H1 (cell line): ENCODE results near the gene PNMA6E. TPM values are rescaled to one million over a fixed set of nuclear protein-coding genes. Genes with fewer than 3 reads are reported as not detected.

Experiments
- CTCF ChIA-PET: fragments of 300-600 bp; sonication (Branson Sonifier 250); formaldehyde crosslinking; loops from one replicate; lab custom pipeline; 2021; ENCODE audit not compliant: partially characterized antibody; lab: Charles Lee
- POLR2A ChIA-PET: fragments of 300-600 bp; sonication (Branson Sonifier 250); formaldehyde crosslinking; loops from one replicate; lab custom pipeline; 2021; ENCODE audit warnings: inconsistent platforms; ENCODE audit not compliant: partially characterized antibody; lab: Charles Lee
- DNase-seq, 2 experiments: peaks; one replicate each; pipeline versions ENCODE4 v3.0.0 to v3.0.0-alpha.2; 2010 to 2022; ENCODE audit warnings: low spot score in 2 of 2, low read depth in 1 of 2, mixed read lengths in 1 of 2
- FAIRE-seq: peaks from 2 replicates; lab custom pipeline; 2011; peaks lifted over from hg19 to GRCh38; lab: Jason Lieb, UNC
- H2AFZ ChIP-seq: 2 replicates; pipeline ENCODE4 v1.8.1; 2012; ENCODE audit warnings: low read length, inconsistent platforms
- H2AK5ac ChIP-seq: 2 replicates; pipeline ENCODE4 v1.6.1; 2013; ENCODE audit warnings: low read depth, low read length
- H2BK120ac ChIP-seq: replicated peaks from 2 replicates; pipeline ENCODE3; 2013; ENCODE audit warnings: low read depth, low read length, inconsistent platforms
- H2BK12ac ChIP-seq: 2 replicates; pipeline ENCODE4 v1.6.1; 2013; ENCODE audit warnings: low read depth, low read length
- H2BK15ac ChIP-seq: 2 replicates; pipeline ENCODE4 v1.6.1; 2013; ENCODE audit warnings: low read length
- H2BK20ac ChIP-seq: 2 replicates; pipeline ENCODE4 v1.6.1; 2013; ENCODE audit warnings: low read length
- H2BK5ac ChIP-seq: 2 replicates; pipeline ENCODE4 v1.6.1; 2013; ENCODE audit warnings: low read depth, low read length
- H3K14ac ChIP-seq: 2 replicates; pipeline ENCODE4 v1.6.1; 2013; ENCODE audit warnings: inconsistent platforms; ENCODE audit not compliant: insufficient read length
- H3K18ac ChIP-seq: 2 replicates; pipeline ENCODE4 v1.6.1; 2013; ENCODE audit warnings: low read length; ENCODE audit errors: extremely low read depth
- H3K23ac ChIP-seq: 2 replicates; pipeline ENCODE4 v1.6.1; 2013; ENCODE audit warnings: inconsistent platforms; ENCODE audit not compliant: insufficient read length
- H3K23me2 ChIP-seq: 2 replicates; pipeline ENCODE4 v1.6.1; 2013; ENCODE audit warnings: low read depth, low read length
- H3K27ac ChIP-seq: 2 replicates; pipeline ENCODE4 v1.6.1; 2011; ENCODE audit warnings: low read depth, low read length, inconsistent platforms
- H3K27me3 ChIP-seq, 4 experiments: replicated peaks in 1 of 4; 1 replicate in 1 of 4; 2 replicates in 3 of 4; pipeline versions ENCODE4 v1.6.1 to v1.8.1; 2011 to 2013; ENCODE audit warnings: low read length in 3 of 4, mild to moderate bottlenecking in 3 of 4, inconsistent platforms in 2 of 4, mixed read lengths in 2 of 4, moderate library complexity in 1 of 4; ENCODE audit not compliant: control insufficient read depth in 3 of 4, insufficient read depth in 3 of 4; ENCODE audit errors: extremely low read depth in 1 of 4
- H3K36me3 ChIP-seq, 4 experiments: 2 replicates each; pipeline versions ENCODE4 v1.6.1 to v1.8.1; 2011 to 2013; ENCODE audit warnings: mild to moderate bottlenecking in 4 of 4, low read length in 3 of 4, moderate library complexity in 2 of 4, control low read depth in 1 of 4, inconsistent platforms in 1 of 4; ENCODE audit not compliant: insufficient read depth in 4 of 4, control insufficient read depth in 2 of 4
- H3K4ac ChIP-seq: replicated peaks from 2 replicates; pipeline ENCODE3; 2013; ENCODE audit warnings: low read length, low read depth, mixed read lengths, inconsistent platforms; ENCODE audit not compliant: insufficient read length
- H3K4me1 ChIP-seq, 4 experiments: replicated peaks in 1 of 4; 1 replicate in 1 of 4; 2 replicates in 3 of 4; pipeline versions ENCODE4 v1.6.1 to v1.8.1; 2011 to 2013; ENCODE audit warnings: low read length in 3 of 4, inconsistent platforms in 2 of 4, mixed read lengths in 1 of 4; ENCODE audit not compliant: insufficient read depth in 4 of 4, control insufficient read depth in 3 of 4
- H3K4me2 ChIP-seq, 2 experiments: 2 replicates each; pipeline versions ENCODE4 v1.6.1 to v1.8.1; 2011 to 2013; ENCODE audit warnings: low read depth in 2 of 2, low read length in 2 of 2, control low read depth in 1 of 2, inconsistent platforms in 1 of 2, mild to moderate bottlenecking in 1 of 2; ENCODE audit not compliant: insufficient read depth in 1 of 2
- H3K4me3 ChIP-seq, 4 experiments: fragments of 200-600, 300-600 bp in 1 of 4; sonication (generic), shearing (Covaris generic), sonication (Bioruptor Twin) in 1 of 4; 2 replicates each; pipeline versions ENCODE4 v1.5.1 to v1.8.1; 2011 to 2016; ENCODE audit warnings: low read length in 4 of 4, low read depth in 3 of 4, control low read depth in 2 of 4, inconsistent platforms in 2 of 4, mild to moderate bottlenecking in 2 of 4, mixed read lengths in 1 of 4, moderate library complexity in 1 of 4; ENCODE audit not compliant: insufficient read depth in 2 of 4; ENCODE audit errors: extremely low read depth in 1 of 4
- H3K56ac ChIP-seq: replicated peaks from 2 replicates; pipeline ENCODE3; 2013; ENCODE audit warnings: low read depth, mild to moderate bottlenecking, mixed read lengths, low read length, inconsistent platforms; ENCODE audit not compliant: insufficient read length
- H3K79me1 ChIP-seq: 2 replicates; pipeline ENCODE4 v1.6.1; 2013; ENCODE audit warnings: low read depth, low read length, control low read depth
- H3K79me2 ChIP-seq, 2 experiments: 2 replicates each; pipeline versions ENCODE4 v1.6.1 to v1.8.1; 2012 to 2013; ENCODE audit warnings: low read length in 2 of 2, mild to moderate bottlenecking in 2 of 2, inconsistent platforms in 1 of 2; ENCODE audit not compliant: insufficient read depth in 2 of 2, control insufficient read depth in 1 of 2
- H3K9ac ChIP-seq, 4 experiments: replicated peaks in 1 of 4; 1 replicate in 1 of 4; 2 replicates in 3 of 4; pipeline versions ENCODE4 v1.6.1 to v1.8.1; 2011 to 2013; ENCODE audit warnings: low read depth in 3 of 4, low read length in 3 of 4, control low read depth in 2 of 4, mild to moderate bottlenecking in 2 of 4, moderate library complexity in 2 of 4, inconsistent platforms in 1 of 4; ENCODE audit errors: extremely low read depth in 1 of 4
- H3K9me3 ChIP-seq, 2 experiments: 2 replicates each; pipeline versions ENCODE4 v1.6.1 to v1.8.1; 2012 to 2013; ENCODE audit warnings: mild to moderate bottlenecking in 2 of 2, moderate library complexity in 2 of 2, control low read depth in 1 of 2, inconsistent platforms in 1 of 2, low read depth in 1 of 2, low read length in 1 of 2, mixed read lengths in 1 of 2; ENCODE audit not compliant: insufficient read depth in 2 of 2
- H4K20me1 ChIP-seq, 2 experiments: replicated peaks in 1 of 2; 2 replicates each; pipeline versions ENCODE3 to v1.8.1; 2011 to 2013; ENCODE audit warnings: inconsistent platforms in 2 of 2, low read length in 2 of 2, mild to moderate bottlenecking in 1 of 2; ENCODE audit not compliant: insufficient read depth in 2 of 2, control insufficient read depth in 1 of 2
- H4K5ac ChIP-seq: 2 replicates; pipeline ENCODE4 v1.6.1; 2013; ENCODE audit warnings: low read length, low read depth, mixed read lengths, inconsistent platforms; ENCODE audit not compliant: insufficient read length
- H4K8ac ChIP-seq: 2 replicates; pipeline ENCODE4 v1.8.0; 2013; ENCODE audit warnings: mild to moderate bottlenecking, moderate library complexity, low read length, inconsistent platforms; ENCODE audit not compliant: insufficient read depth; ENCODE audit errors: extremely low read depth
- H4K91ac ChIP-seq: replicated peaks from 2 replicates; pipeline ENCODE3; 2013; ENCODE audit warnings: low read length, mixed read lengths, inconsistent platforms; ENCODE audit not compliant: insufficient read length
- ATF2 ChIP-seq: IDR thresholded peaks from 2 replicates; pipeline ENCODE4 v1.6.1; 2012; ENCODE audit warnings: low read length, inconsistent platforms
- BRCA1 ChIP-seq: IDR thresholded peaks from 2 replicates; pipeline ENCODE4 v1.6.1; 2012; ENCODE audit warnings: low read depth, low read length, improper control_type of control experiment
- EP300 ChIP-seq, 2 experiments: IDR thresholded peaks; 1 replicate in 1 of 2; 2 replicates in 1 of 2; pipeline ENCODE4 v1.6.1; 2011 to 2012; ENCODE audit warnings: low read depth in 2 of 2, low read length in 2 of 2, mild to moderate bottlenecking in 2 of 2, borderline replicate concordance in 1 of 2, inconsistent platforms in 1 of 2, moderate library complexity in 1 of 2
- GABPA ChIP-seq: IDR thresholded peaks from 2 replicates; pipeline ENCODE4 v1.6.1; 2011; ENCODE audit warnings: mild to moderate bottlenecking, low read length, moderate library complexity, borderline replicate concordance; ENCODE audit not compliant: insufficient read depth
- MAX ChIP-seq: IDR thresholded peaks from 2 replicates; pipeline ENCODE4 v1.6.1; 2012; ENCODE audit warnings: inconsistent platforms
- PHF8 ChIP-seq: fragments of 200-600 bp; sonication (generic); conservative IDR thresholded peaks from 2 replicates; pipeline ENCODE4 v1.7.1; 2012; ENCODE audit warnings: low read depth, mild to moderate bottlenecking, inconsistent platforms, low read length, moderate library complexity
- ZNF274 ChIP-seq: IDR thresholded peaks from 2 replicates; pipeline ENCODE4 v1.7.0; 2012; ENCODE audit warnings: low read length, borderline replicate concordance; ENCODE audit errors: extremely low read depth
- WGBS, 2 experiments: shearing (Covaris generic) in 1 of 2; methylation state at CpG; one replicate each; pipeline versions ENCODE4 v1.1.6 to v1.1.7; 2013 to 2015; ENCODE audit warnings: low lambda C conversion rate in 2 of 2, mixed read lengths in 2 of 2, inconsistent platforms in 1 of 2, low coverage in 1 of 2, missing lambda C conversion rate in 1 of 2; ENCODE audit not compliant: insufficient replicate concordance in 2 of 2, insufficient coverage in 1 of 2, insufficient read length in 1 of 2; ENCODE audit errors: extremely low coverage in 1 of 2, missing lambda C conversion rate in 1 of 2; 5-methylcytosine and 5-hydroxymethylcytosine counted together
- polyA plus RNA-seq, 7 experiments: library from polyadenylated mRNA; depleted of rRNA in 3 of 7; stranded (reverse) in 5 of 7; unstranded in 2 of 7; fragments of >200 nt in 5 of 7; fragments of 200-250 nt in 2 of 7; gene quantifications; 1 replicate in 5 of 7; 2 replicates in 1 of 7; 4 replicates in 1 of 7; pipeline versions ENCODE4 v1.2.1 to v1.2.3, GENCODE V29; 2011 to 2013; ENCODE audit warnings: missing spikeins in 2 of 7, mixed read lengths in 2 of 7
- total RNA-seq: library from RNA; stranded (reverse); fragmentation: NEBNext Ultra II Directional; extraction: Animal tissue kit (Norgen Biotek cat#: 25700); gene quantifications from 2 replicates; pipeline ENCODE4 v1.2.1, GENCODE V29; 2021

PNMA6E gene
- total and polyA plus RNA-seq, 2 of the 8 experiments (the other 6 are each of a cell fraction or from before 2014, with no cell fraction given) = not detected

- no peak overlapping the region for H4K8ac ChIP-seq
- H3K27me3 ChIP-seq = no peaks in the 10 kb centered on the region
- no peak overlapping the region for H3K14ac ChIP-seq
- no peak overlapping the region for H3K4ac ChIP-seq
- no peak overlapping the region for H3K27ac ChIP-seq
- no peak overlapping the region for H2BK120ac ChIP-seq
- H2BK20ac ChIP-seq = no peak overlapping the region
- no peaks in the 10 kb centered on the region for H4K20me1 ChIP-seq
- no peaks in the 10 kb centered on the region for H3K9me3 ChIP-seq
- no peaks in the 10 kb centered on the region for H3K23me2 ChIP-seq
- no peak overlapping the region for H3K18ac ChIP-seq
- no peak overlapping the region for H3K9ac ChIP-seq
- H2BK12ac ChIP-seq = no peak overlapping the region
- no peak overlapping the region for H2AFZ ChIP-seq
- no peak overlapping the region for H4K91ac ChIP-seq
- no peaks in the 10 kb centered on the region for H3K79me1 ChIP-seq
- H3K79me2 ChIP-seq = no peaks in the 10 kb centered on the region
- H3K4me1 ChIP-seq = no peaks in the 10 kb centered on the region
- POLR2A ChIA-PET = no interaction called here
- H3K23ac ChIP-seq = no peak overlapping the region
- no peak overlapping the region for H2BK5ac ChIP-seq
- H2BK15ac ChIP-seq = no peak overlapping the region
- 81% methylated on average over 4 of the region's 8 CpGs; no CpG with 5 or more reads in 1 of the 2 experiments for WGBS, 2 experiments
- no peak overlapping the region for H3K4me3 ChIP-seq
- no peak overlapping the region for H4K5ac ChIP-seq
- H3K56ac ChIP-seq = no peak overlapping the region
- no peak overlapping the region for H2AK5ac ChIP-seq
- TF ChIP-seq PHF8 (no peak), GABPA (no peak), MAX (no peak), EP300 (IDR thresholded peaks at IDR 0.05; ENCODE audit: borderline replicate concordance in 1 of 2, low read depth in 2 of 2, low read length in 2 of 2) (no peak), ZNF274 (no peak), BRCA1 (no peak), ATF2 (no peak)
- peaks cover 0 to 10% (median 0%) of the 10 kb centered on the region in 4 experiments; a peak in 3 of 8 replicates for H3K36me3 ChIP-seq
- no peak for DNase-seq
- no peak for FAIRE-seq
- CTCF ChIA-PET = no interaction called here
- H3K4me2 ChIP-seq = no peak overlapping the region
Observed at GRCh38 chrX:153450949-153451277, 49.8 kb upstream of the PNMA6E start.
